Nephron (organoid): Measurements from ENCODE around the gene ERMN.
A peak's percentile ranks its signal among the peaks of the same experiment; 100 is the strongest.
"Not testable (repeated sequence)": the region's sequence is repeated elsewhere in the genome, so short reads cannot be mapped to it uniquely, and the experiment has no call there.

ENCODE experiments used
- H3K27ac Mint-ChIP-seq, 3 experiments: 2 replicates each; pipeline ENCODE4 v1.8.0; 2020; ENCODE audit warnings: mixed read lengths in 3 of 3, mild to moderate bottlenecking in 2 of 3, moderate library complexity in 1 of 3
- H3K27me3 Mint-ChIP-seq: 2 replicates; pipeline ENCODE4 v1.8.0; 2021; ENCODE audit warnings: low read depth, mild to moderate bottlenecking, moderate library complexity, mixed read lengths
- H3K36me3 Mint-ChIP-seq: 2 replicates; pipeline ENCODE4 v1.8.0; 2020; ENCODE audit warnings: low read depth, mixed read lengths
- H3K4me1 Mint-ChIP-seq: 2 replicates; pipeline ENCODE4 v1.8.0; 2020; ENCODE audit warnings: mixed read lengths
- H3K4me3 Mint-ChIP-seq, 3 experiments: 2 replicates each; pipeline ENCODE4 v1.8.0; 2020; ENCODE audit warnings: mild to moderate bottlenecking in 3 of 3, mixed read lengths in 3 of 3, moderate library complexity in 2 of 3
- H3K9me3 Mint-ChIP-seq: 2 replicates; pipeline ENCODE4 v1.8.0; 2020; ENCODE audit warnings: mixed read lengths
- CTCF ChIP-seq, 3 experiments: fragments of 200-600 bp; sonication (generic); IDR thresholded peaks; one replicate each; pipeline ENCODE4 v1.5.0; 2021; ENCODE audit warnings: antibody characterized with exemption in 3 of 3; ENCODE audit not compliant: unreplicated experiment in 3 of 3

ERMN gene

DNA sequence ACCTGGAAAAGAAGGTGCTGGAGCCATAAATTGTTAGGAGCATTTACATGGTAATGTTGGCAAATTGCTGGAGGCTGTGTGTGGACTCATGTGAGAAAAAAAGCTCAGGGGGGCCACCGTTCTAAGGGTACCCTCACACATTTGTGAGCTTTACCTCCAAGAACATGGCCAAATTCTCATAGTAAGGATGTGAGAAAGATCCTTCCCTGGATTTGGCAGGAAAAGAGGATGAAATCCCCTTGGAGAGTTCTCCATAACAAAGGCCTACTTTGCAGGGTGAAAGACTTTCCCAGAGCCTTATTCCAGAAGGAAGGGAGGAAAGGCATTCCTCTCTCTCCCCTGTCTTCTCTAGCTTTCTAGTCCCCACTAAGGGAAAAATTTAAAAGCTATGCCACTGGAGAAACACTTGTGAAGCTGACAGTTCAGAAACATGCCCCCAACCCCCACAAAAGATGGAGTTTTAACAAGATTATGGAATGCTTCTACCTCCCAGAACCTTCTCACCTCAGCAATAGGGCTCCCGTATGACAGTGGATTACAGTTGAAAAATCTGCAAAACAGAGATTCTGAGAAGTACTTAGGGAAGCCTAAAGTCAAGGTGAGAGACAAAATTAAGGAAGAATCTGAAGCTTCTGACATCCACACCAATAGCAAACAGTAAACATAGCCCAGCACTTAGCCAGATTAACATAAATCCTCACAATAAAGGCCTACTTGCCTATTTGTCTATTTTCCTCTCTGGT lies 20.2 kb upstream of the ERMN start:
- H3K27me3 Mint-ChIP-seq, result no peaks in the 10 kb centered on the region
- H3K9me3 Mint-ChIP-seq, result peaks cover 35% of the 10 kb centered on the region
- no peak for TF ChIP-seq CTCF (IDR thresholded peaks at IDR 0.05; ENCODE audit: unreplicated experiment in 3 of 3)
- no peaks in the 10 kb centered on the region for H3K4me1 Mint-ChIP-seq
- H3K36me3 Mint-ChIP-seq, result no peaks in the 10 kb centered on the region
- no peak overlapping the region for H3K27ac Mint-ChIP-seq
- H3K4me3 Mint-ChIP-seq, result no peak overlapping the region

GRCh38 chr2:157341381-157341780 lies 15.8 kb upstream of the ERMN start:
- H3K36me3 Mint-ChIP-seq, H3K27ac Mint-ChIP-seq, H3K4me1 Mint-ChIP-seq, H3K27me3 Mint-ChIP-seq, H3K4me3 Mint-ChIP-seq: not testable (repeated sequence)
- H3K9me3 Mint-ChIP-seq, result peaks cover 35% of the 10 kb centered on the region

GRCh38 chr2:157339965-157340655 lies 14.5 kb upstream of the ERMN start:
- TF ChIP-seq CTCF (IDR thresholded peaks at IDR 0.05; ENCODE audit: unreplicated experiment in 3 of 3), result no peak
- Mint-ChIP-seq H3K27ac (no peak overlapping the region), H3K9me3 (peaks cover 31% of the 10 kb centered on the region), H3K4me1 (no peaks in the 10 kb centered on the region), H3K36me3 (no peaks in the 10 kb centered on the region), H3K27me3 (no peaks in the 10 kb centered on the region), H3K4me3 (no peak overlapping the region)

GRCh38 chr2:157337978-157338377 lies 12.4 kb upstream of the ERMN start:
- Mint-ChIP-seq H3K4me3 (no peak overlapping the region), H3K27me3 (no peaks in the 10 kb centered on the region), H3K9me3 (peaks cover 17% of the 10 kb centered on the region), H3K27ac (no peak overlapping the region), H3K36me3 (no peaks in the 10 kb centered on the region), H3K4me1 (no peaks in the 10 kb centered on the region)
- TF ChIP-seq CTCF (IDR thresholded peaks at IDR 0.05; ENCODE audit: unreplicated experiment in 3 of 3), result no peak

DNA sequence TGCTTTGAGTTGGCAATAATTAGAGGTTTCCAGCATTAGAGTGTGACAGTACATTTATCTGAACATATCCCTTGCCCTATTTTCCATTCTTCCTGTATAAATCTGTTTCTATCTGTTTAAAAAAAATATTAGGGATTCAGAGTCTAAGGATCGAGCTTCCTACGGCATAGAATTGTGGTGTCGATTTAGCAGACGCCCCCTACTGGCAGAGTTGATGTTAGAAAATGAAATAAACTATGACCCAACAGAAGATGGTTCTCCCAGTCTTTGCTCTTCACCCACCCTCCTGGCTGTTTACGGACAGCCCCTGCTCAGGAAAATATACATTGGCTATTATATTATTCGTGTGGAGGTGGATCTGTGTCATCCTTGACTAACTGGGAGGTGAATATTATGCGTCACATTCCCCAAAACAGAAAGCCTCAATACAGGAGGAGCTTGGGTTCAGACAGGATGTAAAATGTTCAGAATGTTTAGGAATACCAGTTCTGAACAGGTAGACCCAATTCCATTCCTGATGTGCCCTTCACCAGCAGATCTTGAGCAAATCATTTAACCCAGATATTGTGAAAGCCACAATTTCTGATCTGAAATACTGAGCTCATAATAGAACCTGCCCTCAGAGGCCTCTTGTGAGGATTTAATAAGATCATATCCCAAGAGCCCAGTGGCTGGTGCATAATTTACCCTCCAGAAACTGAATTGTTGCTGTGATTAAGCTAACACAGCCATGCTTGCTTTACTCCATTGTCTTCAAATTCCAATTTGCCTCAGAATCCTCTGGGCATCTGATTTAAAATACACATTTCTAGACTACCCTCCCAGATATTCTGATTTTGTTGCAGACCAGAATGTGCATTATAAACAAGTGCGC lies 10.8 kb upstream of the ERMN start:
- no peak overlapping the region for H3K4me3 Mint-ChIP-seq
- H3K36me3 Mint-ChIP-seq, result no peaks in the 10 kb centered on the region
- H3K27me3 Mint-ChIP-seq, result no peaks in the 10 kb centered on the region

More for the DNA sequence above, 10.8 kb upstream of the ERMN start:
- TF ChIP-seq CTCF (IDR thresholded peaks at IDR 0.05; ENCODE audit: unreplicated experiment in 3 of 3), result peak; percentile 39 to 56 (median 51)
- Mint-ChIP-seq H3K4me1 (no peaks in the 10 kb centered on the region), H3K27ac (no peak overlapping the region), H3K9me3 (peaks cover 4% of the 10 kb centered on the region)
